GM23338 (cell line): ENCODE results near the gene TMEM176B.

Source experiments
- CREB1 ChIP-seq: fragments of 250-450 bp; sonication (Bioruptor Pico); IDR thresholded peaks from 2 replicates; pipeline ENCODE4 v1.5.0; 2020; ENCODE audit warnings: low read depth, mild to moderate bottlenecking, moderate library complexity
- CTCF ChIP-seq, 2 experiments: fragments of 200-600 bp in 1 of 2; sonication (generic) in 1 of 2; conservative IDR thresholded peaks; 2 replicates each; pipeline versions ENCODE4 v1.5.1 to v1.6.1; 2016 to 2017; ENCODE audit warnings: antibody characterized with exemption in 2 of 2, low read depth in 2 of 2, mild to moderate bottlenecking in 2 of 2, moderate library complexity in 1 of 2
- EZH2 ChIP-seq: fragments of 200-600 bp; sonication (generic); IDR thresholded peaks from one replicate; pipeline ENCODE4 v1.8.0; 2017; ENCODE audit warnings: antibody characterized with exemption, mild to moderate bottlenecking, low read depth; ENCODE audit not compliant: unreplicated experiment
- EZH2phosphoT487 ChIP-seq: fragments of 200-600 bp; sonication (generic); IDR thresholded peaks from one replicate; pipeline ENCODE4 v1.8.1; 2018; ENCODE audit warnings: antibody characterized with exemption; ENCODE audit not compliant: unreplicated experiment
- JUNB ChIP-seq: IDR thresholded peaks from one replicate; pipeline ENCODE4 v1.6.1; 2016; ENCODE audit warnings: antibody characterized with exemption; ENCODE audit not compliant: unreplicated experiment
- NANOG ChIP-seq: IDR thresholded peaks from 2 replicates; pipeline ENCODE4 v1.6.1; 2016; ENCODE audit warnings: antibody characterized with exemption, borderline replicate concordance
- POLR2AphosphoS5 ChIP-seq: IDR thresholded peaks from 2 replicates; pipeline ENCODE4 v1.6.1; 2016; ENCODE audit warnings: antibody characterized with exemption, low read depth
- REST ChIP-seq: IDR thresholded peaks from one replicate; pipeline ENCODE4 v1.6.1; 2018; ENCODE audit warnings: antibody characterized with exemption; ENCODE audit not compliant: unreplicated experiment
- ZNF331 ChIP-seq: fragments of 250-450 bp; sonication (Bioruptor Pico); IDR thresholded peaks from 2 replicates; pipeline ENCODE4 v1.5.0; 2020; ENCODE audit warnings: low read depth, mild to moderate bottlenecking, moderate library complexity

- TF ChIP-seq CTCF (conservative IDR thresholded peaks at IDR 0.05; ENCODE audit: low read depth in 2 of 2) (no peak), EZH2phosphoT487 (no peak), NANOG (no peak), EZH2 (no peak), CREB1 (CRISPR knock-in tag) (no peak), REST (no peak), POLR2AphosphoS5 (no peak), JUNB (no peak), ZNF331 (CRISPR knock-in tag) (no peak)
These were observed 33.8 kb downstream of the TMEM176B start for GRCh38 chr7:150766334-150766709.
